Heart left ventricle (tissue), 16 donors: ENCODE results near the gene NEB. TPM values are rescaled to one million over a fixed set of nuclear protein-coding genes. Genes with fewer than 3 reads are reported as not detected.

Source experiments
- ATAC-seq, 4 donors: fragments of 200-7000 bp; cut with Tn5 transposase; one replicate each; pipeline ENCODE4 v1.9.1; 2020 to 2022; ENCODE audit warnings: moderate library complexity in 4 of 4, mild to moderate bottlenecking in 3 of 4, moderate number of reproducible peaks in 1 of 4
- DNase-seq, 5 donors: peaks; one replicate each; pipeline ENCODE4 v3.0.0-alpha.2; 2020
- H3K27ac ChIP-seq, 12 donors: fragments of 200-600 bp; sonication (generic) in 4 of 12; one replicate each; pipeline versions ENCODE4 v1.5.0 to v1.8.0; 2016 to 2022; ENCODE audit warnings: mild to moderate bottlenecking in 2 of 12
- H3K27me3 ChIP-seq, 9 donors: fragments of 200-600 bp; sonication (generic) in 2 of 9; one replicate each; pipeline versions ENCODE4 v1.5.1 to v1.8.0; 2016 to 2022; ENCODE audit warnings: mild to moderate bottlenecking in 3 of 9
- H3K36me3 ChIP-seq, 9 donors: fragments of 200-600 bp; sonication (generic) in 2 of 9; one replicate each; pipeline versions ENCODE4 v1.5.0 to v1.8.0; 2018 to 2022; ENCODE audit warnings: mild to moderate bottlenecking in 2 of 9
- H3K4me1 ChIP-seq, 12 donors: fragments of 200-600 bp; sonication (generic) in 4 of 12; one replicate each; pipeline versions ENCODE4 v1.5.0 to v1.8.0; 2016 to 2022; ENCODE audit warnings: mild to moderate bottlenecking in 3 of 12
- H3K4me3 ChIP-seq, 12 donors: fragments of 200-600 bp; sonication (generic) in 4 of 12; one replicate each; pipeline versions ENCODE4 v1.5.0 to v1.8.0; 2017 to 2022; ENCODE audit warnings: mild to moderate bottlenecking in 9 of 12, moderate library complexity in 4 of 12
- H3K9me3 ChIP-seq, 12 donors: fragments of 200-600 bp; sonication (generic) in 4 of 12; one replicate each; pipeline versions ENCODE4 v1.5.0 to v1.8.0; 2016 to 2022; ENCODE audit warnings: mild to moderate bottlenecking in 1 of 12
- CTCF ChIP-seq, 12 donors: fragments of 200-600 bp; sonication (generic) in 4 of 12; IDR thresholded peaks; one replicate each; pipeline versions ENCODE4 v1.5.0 to v1.8.0; 2018 to 2022; ENCODE audit warnings: antibody characterized with exemption in 12 of 12, mild to moderate bottlenecking in 5 of 12
- POLR2A ChIP-seq, 2 donors: fragments of 450-650 bp; IDR thresholded peaks; one replicate each; pipeline ENCODE4 v1.6.1; 2017; ENCODE audit warnings: antibody characterized with exemption in 2 of 2, mild to moderate bottlenecking in 2 of 2, moderate library complexity in 2 of 2
- WGBS, 4 donors: extraction: QIAGEN DNeasy Blood & Tissue Kit in 2 of 4; methylation state at CpG; one replicate each; pipeline versions ENCODE4 v1.1.5 to v1.1.7; 2013 to 2018; 5-methylcytosine and 5-hydroxymethylcytosine counted together
- intact Hi-C, 10 donors: fragments of 100-400 bp; cut with DNase I; formaldehyde crosslinking; loops; one replicate each; pipeline versions ENCODE4 v1.11.1 to v1.14.2; 2022
- long read RNA-seq, 3 donors: library from polyadenylated mRNA; unstranded; transcript quantifications; one replicate each; pipeline ENCODE4 v2.0.0, GENCODE V29; 2020 to 2021
- polyA plus RNA-seq, 2 donors: library from polyadenylated mRNA; stranded (reverse); fragments of 200-250 nt; gene quantifications; one replicate each; pipeline ENCODE4 v1.2.3, GENCODE V29; 2013
- total RNA-seq, 9 donors: library from RNA; depleted of rRNA in 2 of 9; stranded (reverse); fragments of >200 nt in 2 of 9; fragmentation: NEBNext Ultra II Directional in 3 of 9; extraction: Animal tissue kit (Norgen Biotek cat#: 25700) in 3 of 9; gene quantifications; one replicate each; pipeline versions ENCODE4 v1.1.0 to v1.2.4, GENCODE V29; 2016 to 2023
- donor health status: ischemic (EF 13 %, LVEDD 7.1; RV severe dilation, severe dysfunction).
- donor health status: healthy with polysubstance abuse.
- donor health status: DM: no; HTN: yes; CAD: no.
- donor health status: DM: no; HTN: no; CAD: no.
- donor health status: ischemic (EF 25% LVEDD 6.9; RV normal size, moderate dysfunction).
- donor health status: ischemic (EF 25% LVEDD 5.7; RV mildly dilated, moderate dysfunction).
- donor health status: healthy.
- donor health status: DM: yes; HTN: yes; CAD: no.
- donor health status: ischemic (EF 35%, LVEDD 5.7; RV mildly dilated, moderate dysfunction).
- donor health status: nonischemic (EF 11% LVEDD 7.7; RV severe dilation, severe dysfunction).
- donor health status: DM: yes; HTN: yes; CAD: no.
- donor health status: PGD.
- donor health status: ischemic (EF 29% LVEDD 5.4; RV normal size, mild dysfunction).
- donor health status: nonischemic (EF 23%, LVEDD 6.1; RV moderate dilation, normal function).

NEB gene
- total RNA-seq = 10 to 100 TPM in 2 of 9 donors, 1 to 10 TPM in 6, under 1 TPM in 1; 0.72 to 23.9 (median 3.0) TPM
- 1 to 10 TPM in 1 of 2 donors, under 1 TPM in 1; 0.43 to 4.4 TPM for polyA plus RNA-seq
- long read RNA-seq, donor 1, partial matches to known transcripts = 1 of 1 reads
- long read RNA-seq, donor 1, other reads (novel, unspliced or antisense) = 0 of 1 reads
- long read RNA-seq, donor 2 = 0 reads
- long read RNA-seq, donor 3 = 0 reads

- WGBS, 4 donors = 84 to 92% (median 87%) methylated on average over 11 of the region's 11 CpGs
- intact Hi-C loops = no loop called here
- Histone ChIP-seq H3K4me1 (peaks cover 0 to 4% (median 0%) of the 10 kb centered on the region in 12 donors), H3K36me3 (no peaks in the 10 kb centered on the region), H3K4me3 (no peak within 1 kb of the TSS), H3K9me3 (peaks cover 0 to 4% (median 1%) of the 10 kb centered on the region in 12 donors), H3K27me3 (no peaks in the 10 kb centered on the region), H3K27ac (no peak within 1 kb of the TSS)
- TF ChIP-seq CTCF (IDR thresholded peaks at IDR 0.05) (no peak), POLR2A (IDR thresholded peaks at IDR 0.05) (no peak)
- DNase-seq (no peak), ATAC-seq (no peak)
Measured at GRCh38 chr2:151733771-151734672, at the start of gene NEB. Gene NEB, minus strand, starts transcription at chr2:151734476. Its CDS starts 1,320 bp downstream, at chr2:151733156.

- no peak for ATAC-seq
- DNase-seq = no peak
- peaks cover 0 to 70% (median 46%) of the 10 kb centered on the region in 9 donors for H3K36me3 ChIP-seq
- peaks cover 0 to 4% (median 0%) of the 10 kb centered on the region in 12 donors for H3K9me3 ChIP-seq
- TF ChIP-seq POLR2A (IDR thresholded peaks at IDR 0.05) (no peak), CTCF (IDR thresholded peaks at IDR 0.05) (no peak)
- H3K27me3 ChIP-seq = no peaks in the 10 kb centered on the region
- H3K4me1 ChIP-seq = no peaks in the 10 kb centered on the region
- intact Hi-C loops = no loop called here
- H3K27ac ChIP-seq = no peak overlapping the region
- H3K4me3 ChIP-seq = no peak overlapping the region
- WGBS, 4 donors = 93 to 99% (median 97%) methylated on average over 2 of the region's 2 CpGs
Measured at GRCh38 chr2:151783133-151783520, 48.9 kb upstream of the NEB start.

- no peak overlapping the region for H3K27ac ChIP-seq
- 87 to 90% (median 88%) methylated on average over 6 of the region's 6 CpGs for WGBS, 4 donors
- no peaks in the 10 kb centered on the region for H3K27me3 ChIP-seq
- peaks cover 0 to 4% (median 0%) of the 10 kb centered on the region in 12 donors for H3K9me3 ChIP-seq
- intact Hi-C loops = no loop called here
- DNase-seq (no peak), ATAC-seq (no peak)
- H3K4me3 ChIP-seq = no peak overlapping the region
- peaks cover 0 to 66% (median 46%) of the 10 kb centered on the region in 9 donors for H3K36me3 ChIP-seq
- H3K4me1 ChIP-seq = no peaks in the 10 kb centered on the region
- no peak for TF ChIP-seq CTCF (IDR thresholded peaks at IDR 0.05)
- TF ChIP-seq POLR2A (IDR thresholded peaks at IDR 0.05) = no peak
Measured at GRCh38 chr2:151782378-151783132, 48.3 kb upstream of the NEB start.
